ENCODE data around the gene PRKACB.

DNA sequence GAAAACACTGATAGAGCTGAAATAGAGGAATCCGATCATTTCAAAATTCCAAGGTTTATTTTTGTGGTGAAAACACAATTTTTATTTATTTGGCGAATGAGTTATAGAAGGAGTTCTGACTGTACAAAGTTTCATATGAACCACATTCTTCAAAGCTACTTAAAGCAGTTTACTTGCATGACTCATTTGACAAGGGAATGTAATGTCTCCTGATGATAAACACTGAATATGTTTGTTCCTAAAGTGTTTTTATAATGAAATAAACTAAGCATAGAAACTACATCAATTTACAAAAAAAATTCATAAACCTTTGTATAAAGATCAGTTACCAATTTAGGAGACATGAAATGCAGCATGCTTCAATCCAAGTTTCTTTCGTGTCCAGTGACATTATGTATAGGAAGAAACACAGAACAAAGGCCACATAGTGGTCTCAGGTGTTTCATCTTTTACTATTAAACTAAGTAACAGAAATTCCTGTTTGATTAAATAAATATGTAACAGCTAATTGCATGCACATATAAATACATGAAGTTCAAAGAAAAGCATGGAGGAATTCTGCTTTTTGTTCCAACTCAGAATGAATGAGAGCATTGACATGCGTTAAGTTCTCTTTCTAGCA lies 2.5 kb downstream of the PRKACB start:
- TF ChIP-seq CTCF (IDR thresholded peaks at IDR 0.05) = no peak
- no peak for TF ChIP-seq POLR2A (IDR thresholded peaks at IDR 0.05)

All from lower leg skin (tissue), 3 donors.